Liver (tissue), 9 donors: ENCODE data around the gene MAG. TPM values are rescaled to one million over a fixed set of nuclear protein-coding genes. Genes with fewer than 3 reads are reported as not detected.

Source experiments
- DNase-seq: peaks from one replicate; pipeline ENCODE4 v3.0.0-alpha.2; 2017; ENCODE audit warnings: low spot score
- H3K27ac ChIP-seq, 2 donors: one replicate each; pipeline ENCODE4 v1.7.0; 2013; ENCODE audit warnings: inconsistent platforms in 2 of 2, low read length in 2 of 2, control low read depth in 1 of 2, low read depth in 1 of 2, mild to moderate bottlenecking in 1 of 2
- H3K27me3 ChIP-seq, 4 donors: one replicate each; pipeline versions ENCODE4 v1.6.1 to v1.7.0; 2013; ENCODE audit warnings: low read length in 3 of 4, inconsistent platforms in 1 of 4, mild to moderate bottlenecking in 1 of 4, moderate library complexity in 1 of 4; ENCODE audit not compliant: control insufficient read depth in 4 of 4, insufficient read depth in 4 of 4
- H3K36me3 ChIP-seq, 4 donors: one replicate each; pipeline versions ENCODE4 v1.6.1 to v1.7.0; 2013; ENCODE audit warnings: low read length in 3 of 4, mild to moderate bottlenecking in 3 of 4, low read depth in 1 of 4, moderate library complexity in 1 of 4; ENCODE audit not compliant: control insufficient read depth in 4 of 4, insufficient read depth in 3 of 4
- H3K4me1 ChIP-seq, 4 donors: one replicate each; pipeline versions ENCODE4 v1.6.1 to v1.7.0; 2013; ENCODE audit warnings: low read length in 3 of 4, mild to moderate bottlenecking in 3 of 4, moderate library complexity in 1 of 4; ENCODE audit not compliant: control insufficient read depth in 4 of 4, insufficient read depth in 4 of 4
- H3K4me3 ChIP-seq, 3 donors: one replicate each; pipeline versions ENCODE4 v1.6.1 to v1.7.0; 2013; ENCODE audit warnings: low read length in 3 of 3, control low read depth in 1 of 3, low read depth in 1 of 3, mild to moderate bottlenecking in 1 of 3
- H3K9ac ChIP-seq, 2 donors: one replicate each; pipeline ENCODE4 v1.7.0; 2013; ENCODE audit warnings: low read length in 2 of 2, mild to moderate bottlenecking in 2 of 2, moderate library complexity in 2 of 2, control low read depth in 1 of 2, low read depth in 1 of 2
- H3K9me3 ChIP-seq, 4 donors: one replicate each; pipeline versions ENCODE4 v1.6.1 to v1.7.0; 2013; ENCODE audit warnings: low read length in 3 of 4; ENCODE audit not compliant: control insufficient read depth in 4 of 4
- ATF3 ChIP-seq: IDR thresholded peaks from 2 replicates; pipeline ENCODE4 v1.6.1; 2016; ENCODE audit warnings: antibody characterized with exemption
- CTCF ChIP-seq: fragments of 150-350 bp; IDR thresholded peaks from 2 replicates; pipeline ENCODE4 v1.5.1; 2017; ENCODE audit warnings: improper control_type of control experiment, low read depth, low read length; ENCODE audit not compliant: missing input control
- EGR1 ChIP-seq, 2 donors: IDR thresholded peaks; 2 replicates each; pipeline ENCODE4 v1.6.1; 2016 to 2018; ENCODE audit warnings: antibody characterized with exemption in 2 of 2, low read depth in 2 of 2
- FOXA1 ChIP-seq: IDR thresholded peaks from 2 replicates; pipeline ENCODE4 v1.6.1; 2016; ENCODE audit warnings: antibody characterized with exemption
- FOXA2 ChIP-seq: IDR thresholded peaks from 2 replicates; pipeline ENCODE4 v1.6.1; 2016; ENCODE audit warnings: antibody characterized with exemption
- GABPA ChIP-seq, 2 donors: IDR thresholded peaks in 1 of 2; conservative IDR thresholded peaks in 1 of 2; 2 replicates each; pipeline ENCODE4 v1.6.1; 2016; ENCODE audit warnings: antibody characterized with exemption in 2 of 2, mild to moderate bottlenecking in 1 of 2, moderate library complexity in 1 of 2
- HNF4A ChIP-seq, 2 donors: conservative IDR thresholded peaks; 2 replicates each; pipeline ENCODE4 v1.6.1; 2016; ENCODE audit warnings: antibody characterized with exemption in 2 of 2, mild to moderate bottlenecking in 2 of 2
- HNF4G ChIP-seq: IDR thresholded peaks from 2 replicates; pipeline ENCODE4 v1.6.1; 2016; ENCODE audit warnings: antibody characterized with exemption
- JUND ChIP-seq, 2 donors: IDR thresholded peaks; 2 replicates each; pipeline ENCODE4 v1.6.1; 2016; ENCODE audit warnings: antibody characterized with exemption in 2 of 2
- MAX ChIP-seq: IDR thresholded peaks from 2 replicates; pipeline ENCODE4 v1.6.1; 2016; ENCODE audit warnings: antibody characterized with exemption
- NR2F2 ChIP-seq: IDR thresholded peaks from 2 replicates; pipeline ENCODE4 v1.6.1; 2016; ENCODE audit warnings: antibody characterized with exemption
- RAD21 ChIP-seq, 2 donors: IDR thresholded peaks; 2 replicates each; pipeline ENCODE4 v1.6.1; 2016; ENCODE audit warnings: antibody characterized with exemption in 2 of 2, mild to moderate bottlenecking in 2 of 2
- REST ChIP-seq: IDR thresholded peaks from 2 replicates; pipeline ENCODE4 v1.6.1; 2016; ENCODE audit warnings: antibody characterized with exemption, mild to moderate bottlenecking
- RXRA ChIP-seq, 2 donors: IDR thresholded peaks; 2 replicates each; pipeline ENCODE4 v1.6.1; 2017 to 2018; ENCODE audit warnings: antibody characterized with exemption in 2 of 2, mild to moderate bottlenecking in 1 of 2
- SP1 ChIP-seq: IDR thresholded peaks from 2 replicates; pipeline ENCODE4 v1.6.1; 2018; ENCODE audit warnings: antibody characterized with exemption, mild to moderate bottlenecking
- TAF1 ChIP-seq: conservative IDR thresholded peaks from 2 replicates; pipeline ENCODE4 v1.6.1; 2016; ENCODE audit warnings: antibody characterized with exemption, mild to moderate bottlenecking
- YY1 ChIP-seq: IDR thresholded peaks from 2 replicates; pipeline ENCODE4 v1.6.1; 2016; ENCODE audit warnings: antibody characterized with exemption, mild to moderate bottlenecking
- ZBTB33 ChIP-seq: IDR thresholded peaks from 2 replicates; pipeline ENCODE4 v1.6.1; 2016; ENCODE audit warnings: antibody characterized with exemption
- WGBS: extraction: QIAGEN DNeasy Blood & Tissue Kit; methylation state at CpG from one replicate; pipeline ENCODE4 v1.1.7; 2013; 5-methylcytosine and 5-hydroxymethylcytosine counted together
- polyA plus RNA-seq, 2 donors: library from polyadenylated mRNA; stranded (reverse) in 1 of 2; unstranded in 1 of 2; fragments of 200-250 nt in 1 of 2; fragments of >200 nt in 1 of 2; fragmentation: Nextera tagmentation in 1 of 2; extraction: Ambion mirVana in 1 of 2; gene quantifications; one replicate each; pipeline versions ENCODE4 v1.2.1 to v1.2.3, GENCODE V29; 2013 to 2015
- total RNA-seq, 2 donors: library from RNA; depleted of rRNA; stranded (reverse); fragments of >200 nt; gene quantifications; one replicate each; pipeline ENCODE4 v1.2.3, GENCODE V29; 2014
- donor health status: healthy.
- donor health status: healthy.
- donor health status: healthy.
- donor health status: healthy.
- donor health status: healthy.

Gene MAG
- total and polyA plus RNA-seq, 4 donors, result 0.29 to 3.9 (median 0.33) TPM; not detected in 1

GRCh38 chr19:35288906-35289305 lies 3.1 kb upstream of the MAG start:
- H3K4me3 ChIP-seq, result no peak overlapping the region
- no peaks in the 10 kb centered on the region for H3K9me3 ChIP-seq
- 76% methylated on average over 5 of the region's 5 CpGs for WGBS
- H3K27ac ChIP-seq, result no peak overlapping the region
- TF ChIP-seq CTCF (no peak), RAD21 (IDR thresholded peaks at IDR 0.05) (no peak), ATF3 (no peak), MAX (no peak), NR2F2 (no peak), FOXA2 (no peak), GABPA (IDR thresholded peaks at IDR 0.05 in 1 of 2, conservative IDR thresholded peaks at IDR 0.05 in 1 of 2) (no peak), SP1 (no peak), ZBTB33 (no peak), RXRA (IDR thresholded peaks at IDR 0.05) (no peak), YY1 (no peak), HNF4A (conservative IDR thresholded peaks at IDR 0.05) (no peak), FOXA1 (no peak), TAF1 (no peak), EGR1 (IDR thresholded peaks at IDR 0.05; ENCODE audit: low read depth in 2 of 2) (no peak), REST (no peak), HNF4G (no peak), JUND (IDR thresholded peaks at IDR 0.05) (no peak)
- no peaks in the 10 kb centered on the region for H3K4me1 ChIP-seq
- no peak overlapping the region for H3K9ac ChIP-seq
- DNase-seq, result no peak
- no peaks in the 10 kb centered on the region for H3K36me3 ChIP-seq
- no peaks in the 10 kb centered on the region for H3K27me3 ChIP-seq
